Panc1 (cell line): ENCODE results near the gene SELE. TPM values are rescaled to one million over a fixed set of nuclear protein-coding genes. Genes with fewer than 3 reads are reported as not detected.

Experiments
- ATAC-seq: fragments of 200-7000 bp; cut with Tn5 transposase; 2 replicates; pipeline ENCODE4 v1.9.1; 2020; ENCODE audit warnings: mild to moderate bottlenecking, moderate library complexity
- BruUV-seq: library from RNA; stranded (reverse); fragments of 400-500 nt; replicated peaks from 2 replicates; lab custom pipeline; 2021; lab: Mats Ljungman, UMichigan
- CTCF ChIA-PET: fragments of 300-600 bp; sonication (Branson Sonifier 250); formaldehyde crosslinking; loops from one replicate; lab custom pipeline; 2022; ENCODE audit warnings: antibody characterized with exemption; lab: Charles Lee
- POLR2A ChIA-PET: fragments of 300-600 bp; sonication (Branson Sonifier 250); formaldehyde crosslinking; loops from one replicate; lab custom pipeline; 2022; ENCODE audit warnings: antibody characterized with exemption; lab: Charles Lee
- DNase-seq: peaks from one replicate; pipeline ENCODE4 v3.0.0-alpha.2; 2010; ENCODE audit warnings: low read depth, low spot score
- H3K27ac ChIP-seq: 2 replicates; pipeline ENCODE4 v1.5.1; 2011; ENCODE audit warnings: mild to moderate bottlenecking, low read length, inconsistent platforms
- H3K27me3 ChIP-seq: fragments of 200-500 bp; sonication (Bioruptor generic); 2 replicates; pipeline ENCODE4 v1.6.0; 2014; ENCODE audit warnings: low read length, inconsistent platforms; ENCODE audit not compliant: control insufficient read depth, insufficient read depth
- H3K36me3 ChIP-seq: fragments of 200-500 bp; sonication (Bioruptor generic); 2 replicates; pipeline ENCODE4 v1.5.1; 2014; ENCODE audit warnings: inconsistent platforms, mild to moderate bottlenecking, low read length, moderate library complexity; ENCODE audit not compliant: control insufficient read depth, insufficient read depth
- H3K4me1 ChIP-seq: 2 replicates; pipeline ENCODE4 v1.5.1; 2011; ENCODE audit warnings: inconsistent platforms, mild to moderate bottlenecking, low read length, moderate library complexity; ENCODE audit not compliant: control insufficient read depth, insufficient read depth
- H3K4me3 ChIP-seq, 2 experiments: 2 replicates each; pipeline ENCODE4 v1.5.1; 2011 to 2012; ENCODE audit warnings: low read depth in 2 of 2, low read length in 2 of 2, mild to moderate bottlenecking in 2 of 2, inconsistent platforms in 1 of 2, moderate library complexity in 1 of 2
- H3K9me3 ChIP-seq: fragments of 200-500 bp; sonication (Bioruptor generic); 2 replicates; pipeline ENCODE4 v1.5.1; 2014; ENCODE audit warnings: low read depth, mild to moderate bottlenecking, inconsistent platforms, low read length, moderate library complexity; ENCODE audit not compliant: control insufficient read depth, insufficient read depth
- POLR2AphosphoS5 ChIP-seq: IDR thresholded peaks from 2 replicates; pipeline ENCODE4 v1.6.1; 2012; ENCODE audit warnings: mild to moderate bottlenecking, low read depth, low read length, moderate library complexity
- SIN3A ChIP-seq: IDR thresholded peaks from 2 replicates; pipeline ENCODE4 v1.6.1; 2012; ENCODE audit warnings: low read depth, mild to moderate bottlenecking, low read length, moderate library complexity, borderline replicate concordance; ENCODE audit not compliant: insufficient read depth
- TCF7L2 ChIP-seq: IDR thresholded peaks from 2 replicates; pipeline ENCODE4 v1.6.1; 2011; ENCODE audit warnings: mild to moderate bottlenecking, low read depth, low read length, inconsistent platforms
- in situ Hi-C: cut with HindIII; loops from 2 replicates; pipeline ENCODE4 v1.10.0; 2016; ENCODE audit warnings: low sequenced_read_pairs, low pct_unique_long_range_greater_than_20kb
- intact Hi-C: fragments of 100-400 bp; cut with micrococcal nuclease; formaldehyde crosslinking; loops from one replicate; pipeline ENCODE4 v1.10.0; 2022; ENCODE audit not compliant: unreplicated experiment
- total RNA-seq: library from RNA; stranded (reverse); gene quantifications from one replicate; pipeline ENCODE4 v1.2.1, GENCODE V29; 2021; ENCODE audit not compliant: unreplicated experiment
- TF ChIP-seq, protein P1 (sequence below): fragments of 450-650 bp; IDR thresholded peaks from 2 replicates; pipeline ENCODE4 v1.5.1; 2017; ENCODE audit warnings: mild to moderate bottlenecking
- TF ChIP-seq, protein P2 (sequence below), 2 experiments: IDR thresholded peaks; 2 replicates each; pipeline ENCODE4 v1.6.1; 2011 to 2012; ENCODE audit warnings: low read depth in 2 of 2, control low read depth in 1 of 2, low read length in 1 of 2, mild to moderate bottlenecking in 1 of 2, moderate library complexity in 1 of 2; ENCODE audit not compliant: insufficient read depth in 1 of 2

The SELE gene
- total RNA-seq, 1 experiment from 2014 or later: not detected

DNA sequence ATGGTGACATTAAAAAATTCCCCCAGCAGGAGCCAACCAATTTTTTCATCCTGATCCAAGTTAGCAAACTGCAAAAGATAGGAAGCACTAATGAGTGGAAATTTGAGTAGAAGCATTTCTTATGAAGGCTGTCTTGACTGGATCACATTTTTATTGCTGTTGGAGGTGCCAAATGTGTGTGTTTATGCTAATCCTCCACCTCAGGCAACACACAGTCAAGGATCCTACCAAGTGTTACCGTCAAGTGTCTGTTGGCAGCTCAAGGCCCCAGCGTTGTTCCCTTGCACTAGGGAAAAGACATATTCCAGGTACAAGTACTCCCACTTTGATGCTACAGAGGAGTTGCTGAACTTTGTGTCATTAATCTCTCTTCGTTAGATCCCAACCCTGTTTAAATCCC lies 42.6 kb upstream of the SELE start:
- no peaks in the 10 kb centered on the region for H3K4me1 ChIP-seq
- H3K9me3 ChIP-seq: no peaks in the 10 kb centered on the region
- no peak overlapping the region for H3K27ac ChIP-seq
- H3K27me3 ChIP-seq: peaks cover 2% of the 10 kb centered on the region; the same call in 1 of the 2 replicates
- ChIA-PET POLR2A (interaction anchor here (0.5 kb wide), 1 partner anchor 18 kb away, joined by 4 read pairs; the partner anchor contains the start of gene METTL18), CTCF (no interaction called here)
- no peaks in the 10 kb centered on the region for H3K36me3 ChIP-seq
- H3K4me3 ChIP-seq: no peak overlapping the region
- ATAC-seq (no peak), DNase-seq (no peak)
- TF ChIP-seq, protein P1, sequence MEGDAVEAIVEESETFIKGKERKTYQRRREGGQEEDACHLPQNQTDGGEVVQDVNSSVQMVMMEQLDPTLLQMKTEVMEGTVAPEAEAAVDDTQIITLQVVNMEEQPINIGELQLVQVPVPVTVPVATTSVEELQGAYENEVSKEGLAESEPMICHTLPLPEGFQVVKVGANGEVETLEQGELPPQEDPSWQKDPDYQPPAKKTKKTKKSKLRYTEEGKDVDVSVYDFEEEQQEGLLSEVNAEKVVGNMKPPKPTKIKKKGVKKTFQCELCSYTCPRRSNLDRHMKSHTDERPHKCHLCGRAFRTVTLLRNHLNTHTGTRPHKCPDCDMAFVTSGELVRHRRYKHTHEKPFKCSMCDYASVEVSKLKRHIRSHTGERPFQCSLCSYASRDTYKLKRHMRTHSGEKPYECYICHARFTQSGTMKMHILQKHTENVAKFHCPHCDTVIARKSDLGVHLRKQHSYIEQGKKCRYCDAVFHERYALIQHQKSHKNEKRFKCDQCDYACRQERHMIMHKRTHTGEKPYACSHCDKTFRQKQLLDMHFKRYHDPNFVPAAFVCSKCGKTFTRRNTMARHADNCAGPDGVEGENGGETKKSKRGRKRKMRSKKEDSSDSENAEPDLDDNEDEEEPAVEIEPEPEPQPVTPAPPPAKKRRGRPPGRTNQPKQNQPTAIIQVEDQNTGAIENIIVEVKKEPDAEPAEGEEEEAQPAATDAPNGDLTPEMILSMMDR: no peak
- no peak for TF ChIP-seq TCF7L2
- TF ChIP-seq POLR2AphosphoS5: no peak
- TF ChIP-seq, protein P2, sequence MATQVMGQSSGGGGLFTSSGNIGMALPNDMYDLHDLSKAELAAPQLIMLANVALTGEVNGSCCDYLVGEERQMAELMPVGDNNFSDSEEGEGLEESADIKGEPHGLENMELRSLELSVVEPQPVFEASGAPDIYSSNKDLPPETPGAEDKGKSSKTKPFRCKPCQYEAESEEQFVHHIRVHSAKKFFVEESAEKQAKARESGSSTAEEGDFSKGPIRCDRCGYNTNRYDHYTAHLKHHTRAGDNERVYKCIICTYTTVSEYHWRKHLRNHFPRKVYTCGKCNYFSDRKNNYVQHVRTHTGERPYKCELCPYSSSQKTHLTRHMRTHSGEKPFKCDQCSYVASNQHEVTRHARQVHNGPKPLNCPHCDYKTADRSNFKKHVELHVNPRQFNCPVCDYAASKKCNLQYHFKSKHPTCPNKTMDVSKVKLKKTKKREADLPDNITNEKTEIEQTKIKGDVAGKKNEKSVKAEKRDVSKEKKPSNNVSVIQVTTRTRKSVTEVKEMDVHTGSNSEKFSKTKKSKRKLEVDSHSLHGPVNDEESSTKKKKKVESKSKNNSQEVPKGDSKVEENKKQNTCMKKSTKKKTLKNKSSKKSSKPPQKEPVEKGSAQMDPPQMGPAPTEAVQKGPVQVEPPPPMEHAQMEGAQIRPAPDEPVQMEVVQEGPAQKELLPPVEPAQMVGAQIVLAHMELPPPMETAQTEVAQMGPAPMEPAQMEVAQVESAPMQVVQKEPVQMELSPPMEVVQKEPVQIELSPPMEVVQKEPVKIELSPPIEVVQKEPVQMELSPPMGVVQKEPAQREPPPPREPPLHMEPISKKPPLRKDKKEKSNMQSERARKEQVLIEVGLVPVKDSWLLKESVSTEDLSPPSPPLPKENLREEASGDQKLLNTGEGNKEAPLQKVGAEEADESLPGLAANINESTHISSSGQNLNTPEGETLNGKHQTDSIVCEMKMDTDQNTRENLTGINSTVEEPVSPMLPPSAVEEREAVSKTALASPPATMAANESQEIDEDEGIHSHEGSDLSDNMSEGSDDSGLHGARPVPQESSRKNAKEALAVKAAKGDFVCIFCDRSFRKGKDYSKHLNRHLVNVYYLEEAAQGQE (IDR thresholded peaks at IDR 0.05; ENCODE audit: insufficient read depth in 1 of 2, low read depth in 2 of 2, low read length in 1 of 2): no peak
- TF ChIP-seq SIN3A: no peak
- no TSS peak for BruUV-seq
- intact Hi-C loops (no loop called here), in situ Hi-C loops (no loop called here)

DNA sequence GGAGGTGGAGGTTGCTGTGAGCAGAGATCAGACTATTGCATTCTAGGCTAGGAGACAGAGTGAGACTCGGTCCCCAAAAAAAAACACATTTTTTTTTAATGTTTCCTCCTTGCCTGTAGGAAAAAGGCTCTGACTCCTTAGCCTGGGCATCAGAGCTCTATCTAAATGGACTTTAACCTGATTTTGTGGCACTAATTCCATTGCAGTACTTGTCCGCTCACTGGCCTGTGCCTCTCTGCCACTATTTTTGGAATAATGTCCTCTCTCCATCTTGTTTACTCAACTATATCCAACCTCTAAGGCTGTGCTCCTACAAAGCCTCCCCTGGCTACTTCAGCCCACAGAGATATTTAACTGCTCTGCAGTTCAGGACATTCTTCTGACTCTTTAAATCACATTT lies 34.3 kb upstream of the SELE start:
- CTCF ChIA-PET: no interaction called here
- Histone ChIP-seq H3K27me3 (peaks cover 5% of the 10 kb centered on the region), H3K9me3 (no peaks in the 10 kb centered on the region), H3K27ac (no peak overlapping the region), H3K4me1 (no peaks in the 10 kb centered on the region), H3K36me3 (no peaks in the 10 kb centered on the region), H3K4me3 (no peak overlapping the region)
- TF ChIP-seq POLR2AphosphoS5 (no peak), SIN3A (no peak), TCF7L2 (no peak)
- TF ChIP-seq, protein P2 (IDR thresholded peaks at IDR 0.05; ENCODE audit: insufficient read depth in 1 of 2, low read depth in 2 of 2, low read length in 1 of 2): no peak
- TF ChIP-seq, protein P1: no peak
- ATAC-seq (no peak), DNase-seq (no peak)
- intact Hi-C loops: no loop called here
- no TSS peak for BruUV-seq
- POLR2A ChIA-PET: no interaction called here
- in situ Hi-C loops: no loop called here
